ENCODE measurements around the gene CCDC152. TPM values are rescaled to one million over a fixed set of nuclear protein-coding genes. Genes with fewer than 3 reads are reported as not detected.

CCDC152 gene
- total RNA-seq, 2 donors from 2014 or later, result 1.3 TPM; not detected in 1

- Histone ChIP-seq H3K27me3 (no peaks in the 10 kb centered on the region), H3K9me3 (no peaks in the 10 kb centered on the region), H3K36me3 (replicated peaks in 1 of 2; ENCODE audit: insufficient read depth in 1 of 2, low read depth in 2 of 2) (no peaks in the 10 kb centered on the region), H3K27ac (no peak overlapping the region), H3K4me1 (no peaks in the 10 kb centered on the region), H3K4me3 (no peak overlapping the region)
- intact Hi-C loops (cut with DNase I), result no loop called here
- DNase-seq (no peak), ATAC-seq (no peak)
- TF ChIP-seq POLR2A (IDR thresholded peaks at IDR 0.05) (no peak), CTCF (IDR thresholded peaks at IDR 0.05) (no peak)
- 86 to 99% methylated on average over 5 of the region's 5 CpGs for WGBS, 2 donors
Observed at GRCh38 chr5:42832060-42832459, 75.4 kb downstream of the CCDC152 start.

- no peak for TF ChIP-seq POLR2A (IDR thresholded peaks at IDR 0.05)
- TF ChIP-seq CTCF (IDR thresholded peaks at IDR 0.05), result no peak
- intact Hi-C loops (cut with DNase I), result no loop called here
- Histone ChIP-seq H3K27me3 (no peaks in the 10 kb centered on the region), H3K4me3 (no peak overlapping the region), H3K36me3 (replicated peaks in 1 of 2; ENCODE audit: insufficient read depth in 1 of 2, low read depth in 2 of 2) (no peaks in the 10 kb centered on the region), H3K9me3 (no peaks in the 10 kb centered on the region), H3K4me1 (peaks cover 8% of the 10 kb centered on the region), H3K27ac (no peak overlapping the region)
- ATAC-seq (no peak), DNase-seq (no peak)
- WGBS, 2 donors, result 94 to 96% methylated on average over 14 to 24 of the region's 25 CpGs
Observed at GRCh38 chr5:42836070-42836769, 79.6 kb downstream of the CCDC152 start.

GRCh38 chr5:42837601-42838000 is 81.0 kb downstream of the CCDC152 start:
- Histone ChIP-seq H3K4me3 (no peak overlapping the region), H3K27me3 (no peaks in the 10 kb centered on the region), H3K4me1 (peaks cover 9% of the 10 kb centered on the region), H3K36me3 (replicated peaks in 1 of 2; ENCODE audit: insufficient read depth in 1 of 2, low read depth in 2 of 2) (no peaks in the 10 kb centered on the region), H3K27ac (no peak overlapping the region), H3K9me3 (no peaks in the 10 kb centered on the region)
- WGBS, 2 donors, result 76 to 81% methylated on average over 3 of the region's 3 CpGs
- no peak for TF ChIP-seq CTCF (IDR thresholded peaks at IDR 0.05)
- TF ChIP-seq POLR2A (IDR thresholded peaks at IDR 0.05), result no peak
- intact Hi-C loops (cut with DNase I), result no loop called here
- ATAC-seq, result no peak
- no peak for DNase-seq

- Histone ChIP-seq H3K36me3 (replicated peaks in 1 of 2; ENCODE audit: insufficient read depth in 1 of 2, low read depth in 2 of 2) (no peaks in the 10 kb centered on the region), H3K4me3 (no peak overlapping the region), H3K27me3 (no peaks in the 10 kb centered on the region), H3K27ac (no peak overlapping the region), H3K9me3 (no peaks in the 10 kb centered on the region), H3K4me1 (peaks cover 23% of the 10 kb centered on the region)
- intact Hi-C loops (cut with DNase I), result no loop called here
- ATAC-seq (no peak), DNase-seq (no peak)
- no peak for TF ChIP-seq POLR2A (IDR thresholded peaks at IDR 0.05)
- no peak for TF ChIP-seq CTCF (IDR thresholded peaks at IDR 0.05)
- 85 to 87% methylated on average over 3 of the region's 3 CpGs for WGBS, 2 donors
Observed at GRCh38 chr5:42839196-42839595, 82.6 kb downstream of the CCDC152 start.

- no peak overlapping the region for H3K4me3 ChIP-seq
- intact Hi-C loops (cut with DNase I), result no loop called here
- DNase-seq (peak; percentile 21 to 67 (median 36)), ATAC-seq (peak; percentile 47)
- no peaks in the 10 kb centered on the region for H3K27me3 ChIP-seq
- 23 to 24% methylated on average over 6 of the region's 6 CpGs for WGBS, 2 donors
- peak overlapping the region in 1 of 4 donors; percentile 50 for H3K27ac ChIP-seq
- no peak for TF ChIP-seq POLR2A (IDR thresholded peaks at IDR 0.05)
- no peaks in the 10 kb centered on the region for H3K36me3 ChIP-seq (replicated peaks in 1 of 2; ENCODE audit: insufficient read depth in 1 of 2, low read depth in 2 of 2)
- H3K4me1 ChIP-seq, result peaks cover 23% of the 10 kb centered on the region
- no peaks in the 10 kb centered on the region for H3K9me3 ChIP-seq
Observed at GRCh38 chr5:42840269-42840668, 83.7 kb downstream of the CCDC152 start.
